GM12878 (cell line): Measurements from ENCODE around the gene ZNF48. TPM values are rescaled to one million over a fixed set of nuclear protein-coding genes. Genes with fewer than 3 reads are reported as not detected.

Source experiments
- CHD1 ChIP-seq: IDR thresholded peaks from 2 replicates; pipeline ENCODE4 v1.6.1; 2012; ENCODE audit warnings: low read depth, low read length, improper control_type of control experiment
- EGR1 ChIP-seq, 2 experiments: IDR thresholded peaks; 1 replicate in 1 of 2; 2 replicates in 1 of 2; pipeline ENCODE4 v1.6.1; 2011 to 2012; ENCODE audit warnings: low read depth in 2 of 2, low read length in 2 of 2, borderline replicate concordance in 1 of 2, mild to moderate bottlenecking in 1 of 2, moderate library complexity in 1 of 2
- MEF2B ChIP-seq: fragments of 450-650 bp; IDR thresholded peaks from 2 replicates; pipeline ENCODE4 v1.6.1; 2018; ENCODE audit warnings: mild to moderate bottlenecking, moderate library complexity; ENCODE audit not compliant: partially characterized antibody, poor library complexity, severe bottlenecking
- POLR2AphosphoS5 ChIP-seq: IDR thresholded peaks from 2 replicates; pipeline ENCODE4 v1.6.1; 2011; ENCODE audit warnings: mild to moderate bottlenecking, low read length, inconsistent platforms
- RUNX3 ChIP-seq: IDR thresholded peaks from 2 replicates; pipeline ENCODE4 v1.6.1; 2012; ENCODE audit warnings: low read length, inconsistent platforms
- SIX5 ChIP-seq: IDR thresholded peaks from 2 replicates; pipeline ENCODE4 v1.6.1; 2011; ENCODE audit warnings: mild to moderate bottlenecking, low read depth, low read length, moderate library complexity; ENCODE audit not compliant: severe bottlenecking
- SKIL ChIP-seq: fragments of 450-650 bp; IDR thresholded peaks from 2 replicates; pipeline ENCODE4 v1.6.1; 2017; ENCODE audit warnings: mild to moderate bottlenecking, low read depth, inconsistent platforms; ENCODE audit not compliant: poor library complexity, severe bottlenecking
- SRF ChIP-seq, 2 experiments: IDR thresholded peaks; 2 replicates each; pipeline ENCODE4 v1.6.1; 2011; ENCODE audit warnings: low read depth in 2 of 2, low read length in 2 of 2, mild to moderate bottlenecking in 1 of 2, moderate library complexity in 1 of 2
- TAF1 ChIP-seq: IDR thresholded peaks from 2 replicates; pipeline ENCODE4 v1.6.1; 2011; ENCODE audit warnings: mild to moderate bottlenecking, low read depth, low read length, borderline replicate concordance
- TCF3 ChIP-seq: IDR thresholded peaks from 2 replicates; pipeline ENCODE4 v1.6.1; 2012; ENCODE audit warnings: low read depth, mild to moderate bottlenecking, low read length, borderline replicate concordance; ENCODE audit not compliant: insufficient read depth
- USF2 ChIP-seq: IDR thresholded peaks from 2 replicates; pipeline ENCODE4 v1.6.1; 2011; ENCODE audit warnings: low read depth, low read length, improper control_type of control experiment, borderline replicate concordance
- ZNF207 ChIP-seq: fragments of 450-650 bp; IDR thresholded peaks from 2 replicates; pipeline ENCODE4 v1.6.1; 2014; ENCODE audit warnings: antibody characterized with exemption, mild to moderate bottlenecking, borderline replicate concordance
- polyA plus RNA-seq, 11 experiments: library from polyadenylated mRNA; depleted of rRNA in 4 of 11; unstranded in 6 of 11; stranded (reverse) in 5 of 11; fragments of >200 nt; fragmentation: Nextera tagmentation in 4 of 11; fragmentation: Illumina TruSeq in 1 of 11; extraction: Ambion mirVana in 4 of 11; extraction: Trizol in 1 of 11; gene quantifications; 1 replicate in 1 of 11; 2 replicates in 10 of 11; pipeline versions ENCODE4 v1.2.1 to v1.2.3, GENCODE V29; 2011 to 2016; ENCODE audit warnings: inconsistent platforms in 2 of 11, missing spikeins in 2 of 11, low read depth in 1 of 11
- total RNA-seq, 4 experiments: library from RNA; depleted of rRNA in 3 of 4; stranded (reverse); fragments of >200 nt in 3 of 4; fragmentation: Illumina TruSeq in 1 of 4; extraction: Trizol in 1 of 4; gene quantifications; 2 replicates each; pipeline versions ENCODE4 v1.2.1 to v1.2.3, GENCODE V29; 2013 to 2021
- TF ChIP-seq, protein P1 (sequence below): fragments of 450-650 bp; IDR thresholded peaks from 2 replicates; pipeline ENCODE4 v1.6.1; 2016; ENCODE audit warnings: mild to moderate bottlenecking, moderate library complexity, borderline replicate concordance
- TF ChIP-seq, protein P2 (sequence below): fragments of 450-650 bp; IDR thresholded peaks from 2 replicates; pipeline ENCODE4 v1.6.1; 2017; ENCODE audit warnings: low read depth, mild to moderate bottlenecking, moderate library complexity
- TF ChIP-seq, protein P3 (sequence below): fragments of 450-650 bp; conservative IDR thresholded peaks from 2 replicates; pipeline ENCODE4 v1.6.1; 2017; ENCODE audit warnings: mild to moderate bottlenecking, moderate library complexity

The ZNF48 gene
- total and polyA plus RNA-seq, 10 of the 15 experiments (the other 5 are each of a cell fraction or from before 2014, with no cell fraction given): 0.14 to 12.0 (median 4.2) TPM

GRCh38 chr16:30382111-30382881 is 12.9 kb upstream of the ZNF48 start, which contains the start of gene SEPTIN1 (continued):
- TF ChIP-seq, protein P1, sequence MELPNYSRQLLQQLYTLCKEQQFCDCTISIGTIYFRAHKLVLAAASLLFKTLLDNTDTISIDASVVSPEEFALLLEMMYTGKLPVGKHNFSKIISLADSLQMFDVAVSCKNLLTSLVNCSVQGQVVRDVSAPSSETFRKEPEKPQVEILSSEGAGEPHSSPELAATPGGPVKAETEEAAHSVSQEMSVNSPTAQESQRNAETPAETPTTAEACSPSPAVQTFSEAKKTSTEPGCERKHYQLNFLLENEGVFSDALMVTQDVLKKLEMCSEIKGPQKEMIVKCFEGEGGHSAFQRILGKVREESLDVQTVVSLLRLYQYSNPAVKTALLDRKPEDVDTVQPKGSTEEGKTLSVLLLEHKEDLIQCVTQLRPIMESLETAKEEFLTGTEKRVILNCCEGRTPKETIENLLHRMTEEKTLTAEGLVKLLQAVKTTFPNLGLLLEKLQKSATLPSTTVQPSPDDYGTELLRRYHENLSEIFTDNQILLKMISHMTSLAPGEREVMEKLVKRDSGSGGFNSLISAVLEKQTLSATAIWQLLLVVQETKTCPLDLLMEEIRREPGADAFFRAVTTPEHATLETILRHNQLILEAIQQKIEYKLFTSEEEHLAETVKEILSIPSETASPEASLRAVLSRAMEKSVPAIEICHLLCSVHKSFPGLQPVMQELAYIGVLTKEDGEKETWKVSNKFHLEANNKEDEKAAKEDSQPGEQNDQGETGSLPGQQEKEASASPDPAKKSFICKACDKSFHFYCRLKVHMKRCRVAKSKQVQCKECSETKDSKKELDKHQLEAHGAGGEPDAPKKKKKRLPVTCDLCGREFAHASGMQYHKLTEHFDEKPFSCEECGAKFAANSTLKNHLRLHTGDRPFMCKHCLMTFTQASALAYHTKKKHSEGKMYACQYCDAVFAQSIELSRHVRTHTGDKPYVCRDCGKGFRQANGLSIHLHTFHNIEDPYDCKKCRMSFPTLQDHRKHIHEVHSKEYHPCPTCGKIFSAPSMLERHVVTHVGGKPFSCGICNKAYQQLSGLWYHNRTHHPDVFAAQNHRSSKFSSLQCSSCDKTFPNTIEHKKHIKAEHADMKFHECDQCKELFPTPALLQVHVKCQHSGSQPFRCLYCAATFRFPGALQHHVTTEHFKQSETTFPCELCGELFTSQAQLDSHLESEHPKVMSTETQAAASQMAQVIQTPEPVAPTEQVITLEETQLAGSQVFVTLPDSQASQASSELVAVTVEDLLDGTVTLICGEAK: peak; percentile 76; the same call in 1 of the 2 replicates
- TF ChIP-seq POLR2AphosphoS5: peak; percentile 92
- no peak for TF ChIP-seq SRF (IDR thresholded peaks at IDR 0.05; ENCODE audit: low read depth in 2 of 2, low read length in 2 of 2)
- no peak for TF ChIP-seq MEF2B
- TF ChIP-seq USF2: no peak
- TF ChIP-seq, protein P2, sequence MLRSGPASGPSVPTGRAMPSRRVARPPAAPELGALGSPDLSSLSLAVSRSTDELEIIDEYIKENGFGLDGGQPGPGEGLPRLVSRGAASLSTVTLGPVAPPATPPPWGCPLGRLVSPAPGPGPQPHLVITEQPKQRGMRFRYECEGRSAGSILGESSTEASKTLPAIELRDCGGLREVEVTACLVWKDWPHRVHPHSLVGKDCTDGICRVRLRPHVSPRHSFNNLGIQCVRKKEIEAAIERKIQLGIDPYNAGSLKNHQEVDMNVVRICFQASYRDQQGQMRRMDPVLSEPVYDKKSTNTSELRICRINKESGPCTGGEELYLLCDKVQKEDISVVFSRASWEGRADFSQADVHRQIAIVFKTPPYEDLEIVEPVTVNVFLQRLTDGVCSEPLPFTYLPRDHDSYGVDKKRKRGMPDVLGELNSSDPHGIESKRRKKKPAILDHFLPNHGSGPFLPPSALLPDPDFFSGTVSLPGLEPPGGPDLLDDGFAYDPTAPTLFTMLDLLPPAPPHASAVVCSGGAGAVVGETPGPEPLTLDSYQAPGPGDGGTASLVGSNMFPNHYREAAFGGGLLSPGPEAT: peak; percentile 68
- TF ChIP-seq EGR1 (IDR thresholded peaks at IDR 0.05; ENCODE audit: borderline replicate concordance in 1 of 2, low read depth in 2 of 2, low read length in 2 of 2): peak in 1 of 2 experiments; percentile 64; a peak in 1 of 3 replicates
- peak; percentile 68; the same call in 1 of the 2 replicates for TF ChIP-seq TCF3
- no peak for TF ChIP-seq ZNF207
- TF ChIP-seq, protein P3, sequence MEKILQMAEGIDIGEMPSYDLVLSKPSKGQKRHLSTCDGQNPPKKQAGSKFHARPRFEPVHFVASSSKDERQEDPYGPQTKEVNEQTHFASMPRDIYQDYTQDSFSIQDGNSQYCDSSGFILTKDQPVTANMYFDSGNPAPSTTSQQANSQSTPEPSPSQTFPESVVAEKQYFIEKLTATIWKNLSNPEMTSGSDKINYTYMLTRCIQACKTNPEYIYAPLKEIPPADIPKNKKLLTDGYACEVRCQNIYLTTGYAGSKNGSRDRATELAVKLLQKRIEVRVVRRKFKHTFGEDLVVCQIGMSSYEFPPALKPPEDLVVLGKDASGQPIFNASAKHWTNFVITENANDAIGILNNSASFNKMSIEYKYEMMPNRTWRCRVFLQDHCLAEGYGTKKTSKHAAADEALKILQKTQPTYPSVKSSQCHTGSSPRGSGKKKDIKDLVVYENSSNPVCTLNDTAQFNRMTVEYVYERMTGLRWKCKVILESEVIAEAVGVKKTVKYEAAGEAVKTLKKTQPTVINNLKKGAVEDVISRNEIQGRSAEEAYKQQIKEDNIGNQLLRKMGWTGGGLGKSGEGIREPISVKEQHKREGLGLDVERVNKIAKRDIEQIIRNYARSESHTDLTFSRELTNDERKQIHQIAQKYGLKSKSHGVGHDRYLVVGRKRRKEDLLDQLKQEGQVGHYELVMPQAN: no peak; the same call in 1 of the 2 replicates
- no peak for TF ChIP-seq SIX5
- TF ChIP-seq RUNX3: peak; percentile 71
- TF ChIP-seq TAF1: peak; percentile 51; the same call in 1 of the 2 replicates
- no peak for TF ChIP-seq CHD1
- TF ChIP-seq SKIL: no peak
